ENCODE results near the gene ASB16.

The ASB16 gene

DNA sequence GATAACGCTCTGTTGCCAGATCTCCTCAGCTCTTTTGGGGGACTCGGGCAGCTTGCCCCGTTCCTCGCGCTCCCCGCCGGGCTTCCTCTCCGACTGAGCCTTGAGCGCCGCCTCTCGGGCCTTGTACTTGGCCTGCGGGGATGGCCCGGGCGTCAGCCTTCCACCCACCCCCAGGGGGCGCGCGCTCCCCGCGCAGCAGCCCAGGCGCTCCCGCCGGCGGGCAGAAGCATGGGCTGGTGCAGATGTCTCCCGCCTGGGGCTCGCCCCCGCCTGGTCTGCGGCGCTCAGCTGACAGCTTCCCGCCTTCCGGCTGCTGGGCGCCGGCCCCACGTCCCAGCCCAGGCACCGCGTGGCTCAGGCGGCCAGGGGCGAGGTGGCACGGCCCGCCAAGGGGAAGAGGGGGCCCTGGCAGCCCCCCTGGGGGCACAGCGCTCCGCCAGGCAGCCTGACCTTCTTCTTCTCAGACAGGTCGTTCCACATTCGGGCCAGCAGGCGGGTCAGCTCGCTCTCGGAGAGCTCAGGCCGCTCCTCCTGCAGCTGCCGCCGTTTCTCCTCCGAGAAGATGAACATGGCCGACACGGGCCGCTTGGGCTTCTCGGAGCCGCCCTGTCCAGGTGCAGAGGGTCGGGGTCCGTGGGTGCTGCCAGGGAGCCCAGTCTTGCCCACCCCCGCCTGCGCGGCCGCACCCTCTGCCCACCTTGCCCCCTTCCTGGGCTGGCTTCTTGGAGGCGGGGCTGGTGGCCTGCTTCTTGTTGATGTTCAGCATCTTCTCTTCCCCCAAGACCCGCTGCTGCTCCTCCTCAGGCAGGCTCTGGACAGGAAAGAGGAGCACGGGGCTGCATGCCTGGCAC is 40.1 kb downstream of the ASB16 start:
- TF ChIP-seq, protein P1, sequence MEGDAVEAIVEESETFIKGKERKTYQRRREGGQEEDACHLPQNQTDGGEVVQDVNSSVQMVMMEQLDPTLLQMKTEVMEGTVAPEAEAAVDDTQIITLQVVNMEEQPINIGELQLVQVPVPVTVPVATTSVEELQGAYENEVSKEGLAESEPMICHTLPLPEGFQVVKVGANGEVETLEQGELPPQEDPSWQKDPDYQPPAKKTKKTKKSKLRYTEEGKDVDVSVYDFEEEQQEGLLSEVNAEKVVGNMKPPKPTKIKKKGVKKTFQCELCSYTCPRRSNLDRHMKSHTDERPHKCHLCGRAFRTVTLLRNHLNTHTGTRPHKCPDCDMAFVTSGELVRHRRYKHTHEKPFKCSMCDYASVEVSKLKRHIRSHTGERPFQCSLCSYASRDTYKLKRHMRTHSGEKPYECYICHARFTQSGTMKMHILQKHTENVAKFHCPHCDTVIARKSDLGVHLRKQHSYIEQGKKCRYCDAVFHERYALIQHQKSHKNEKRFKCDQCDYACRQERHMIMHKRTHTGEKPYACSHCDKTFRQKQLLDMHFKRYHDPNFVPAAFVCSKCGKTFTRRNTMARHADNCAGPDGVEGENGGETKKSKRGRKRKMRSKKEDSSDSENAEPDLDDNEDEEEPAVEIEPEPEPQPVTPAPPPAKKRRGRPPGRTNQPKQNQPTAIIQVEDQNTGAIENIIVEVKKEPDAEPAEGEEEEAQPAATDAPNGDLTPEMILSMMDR (IDR thresholded peaks at IDR 0.05; ENCODE audit: control insufficient read depth, insufficient read depth, low read depth, low read length, missing control alignments), result peak; percentile 79

DNA sequence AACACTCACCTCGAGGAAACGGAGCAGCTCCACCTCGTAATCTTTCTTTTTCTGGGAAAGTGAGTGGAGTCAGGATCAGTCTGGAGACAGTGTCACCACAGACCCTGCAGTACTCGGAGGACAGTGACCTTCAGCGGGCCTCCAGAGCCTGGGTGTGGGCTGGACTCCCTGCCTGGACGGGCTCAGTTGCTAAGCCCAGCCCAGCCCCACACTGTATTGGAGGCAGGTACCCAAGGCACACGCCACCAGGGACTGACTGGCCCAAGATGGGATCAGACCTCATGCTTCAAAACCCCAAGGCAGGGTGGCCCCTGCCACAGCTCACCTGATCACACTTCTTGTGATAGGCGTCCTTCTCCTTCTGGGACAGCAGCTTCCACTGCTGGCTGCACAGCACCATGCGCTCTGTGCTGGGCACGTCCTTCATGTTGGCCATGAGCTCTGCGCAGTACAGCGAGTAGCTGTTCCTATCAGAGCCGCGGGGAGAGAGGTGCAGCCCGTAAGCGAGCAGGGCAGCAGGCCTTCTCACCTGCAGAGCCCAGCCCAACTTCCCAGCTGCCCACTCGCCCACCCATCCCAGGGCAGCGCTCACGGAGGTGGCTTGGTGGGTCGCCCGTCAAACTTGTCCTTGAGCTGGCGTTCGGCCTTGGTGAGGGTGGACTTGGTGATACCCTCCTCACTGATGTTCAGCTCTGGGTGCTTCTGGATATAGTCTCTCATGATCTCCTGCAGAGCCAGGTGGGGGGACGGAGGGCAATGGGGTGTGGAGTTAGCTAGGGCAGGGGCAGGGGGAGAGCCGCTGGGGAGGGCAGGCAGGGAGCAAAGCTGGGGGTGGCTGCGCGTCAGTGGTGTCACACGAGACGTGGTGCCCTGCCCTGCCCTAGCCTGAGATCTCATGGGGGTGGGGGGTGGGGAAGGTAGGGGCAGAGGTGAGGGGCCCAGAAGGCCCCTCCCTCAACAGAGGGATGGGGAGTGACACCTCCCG is 41.1 kb downstream of the ASB16 start:
- no peak for DNase-seq (ENCODE audit: low read depth)
- H3K4me3 ChIP-seq (ENCODE audit: control insufficient read depth, low read depth, low read length), result no peak overlapping the region
- TF ChIP-seq, protein P1 (IDR thresholded peaks at IDR 0.05; ENCODE audit: control insufficient read depth, insufficient read depth, low read depth, low read length, missing control alignments), result no peak

More for the DNA sequence above, 40.1 kb downstream of the ASB16 start:
- no peak overlapping the region for H3K4me3 ChIP-seq (ENCODE audit: control insufficient read depth, low read depth, low read length)
- no peak for DNase-seq (ENCODE audit: low read depth)

DNA sequence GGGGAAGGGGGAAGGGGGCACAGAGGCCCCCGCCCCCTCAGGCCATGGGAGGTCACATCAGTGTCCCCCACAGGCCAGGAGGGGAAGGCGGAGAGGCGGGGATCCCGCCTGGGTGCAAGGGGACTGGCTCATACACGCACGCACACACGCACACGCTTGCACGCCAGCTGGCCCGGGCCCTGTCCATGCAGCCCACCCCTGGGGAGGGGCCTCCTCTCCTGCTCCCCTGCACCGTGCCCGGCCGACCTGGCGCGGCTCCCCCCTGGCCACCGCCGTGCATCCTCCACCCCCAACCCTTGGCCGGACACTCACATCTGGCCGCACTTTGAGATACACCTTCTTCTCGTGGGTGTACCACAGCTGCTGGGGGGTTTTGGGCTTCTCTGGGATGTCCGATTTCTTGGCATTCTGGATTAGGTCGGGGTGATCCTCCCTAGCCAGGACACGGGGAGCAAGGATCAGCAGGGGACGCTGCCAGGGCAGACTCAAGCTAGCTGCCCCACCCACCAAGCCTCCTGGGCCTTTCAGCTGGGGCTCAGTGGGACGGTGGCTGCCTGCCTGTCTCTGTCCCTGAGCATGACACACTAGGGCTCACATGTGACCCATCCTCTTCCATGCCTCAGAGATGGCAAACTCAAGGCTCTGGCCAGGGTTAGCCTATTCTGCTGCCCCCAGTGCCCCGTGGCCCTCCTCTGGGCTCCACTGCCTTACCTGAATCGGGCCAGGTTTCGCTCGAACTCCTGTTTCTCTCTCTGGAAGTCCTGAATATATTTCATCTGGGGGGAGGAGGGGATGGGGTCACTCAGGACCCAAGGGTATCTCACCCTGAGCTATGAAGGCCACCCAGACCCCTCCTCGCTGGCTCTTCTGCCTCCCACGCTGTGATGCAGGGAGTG is 42.3 kb downstream of the ASB16 start:
- TF ChIP-seq, protein P1 (IDR thresholded peaks at IDR 0.05; ENCODE audit: control insufficient read depth, insufficient read depth, low read depth, low read length, missing control alignments), result no peak
- DNase-seq (ENCODE audit: low read depth), result no peak
- no peak overlapping the region for H3K4me3 ChIP-seq (ENCODE audit: control insufficient read depth, low read depth, low read length)

DNA sequence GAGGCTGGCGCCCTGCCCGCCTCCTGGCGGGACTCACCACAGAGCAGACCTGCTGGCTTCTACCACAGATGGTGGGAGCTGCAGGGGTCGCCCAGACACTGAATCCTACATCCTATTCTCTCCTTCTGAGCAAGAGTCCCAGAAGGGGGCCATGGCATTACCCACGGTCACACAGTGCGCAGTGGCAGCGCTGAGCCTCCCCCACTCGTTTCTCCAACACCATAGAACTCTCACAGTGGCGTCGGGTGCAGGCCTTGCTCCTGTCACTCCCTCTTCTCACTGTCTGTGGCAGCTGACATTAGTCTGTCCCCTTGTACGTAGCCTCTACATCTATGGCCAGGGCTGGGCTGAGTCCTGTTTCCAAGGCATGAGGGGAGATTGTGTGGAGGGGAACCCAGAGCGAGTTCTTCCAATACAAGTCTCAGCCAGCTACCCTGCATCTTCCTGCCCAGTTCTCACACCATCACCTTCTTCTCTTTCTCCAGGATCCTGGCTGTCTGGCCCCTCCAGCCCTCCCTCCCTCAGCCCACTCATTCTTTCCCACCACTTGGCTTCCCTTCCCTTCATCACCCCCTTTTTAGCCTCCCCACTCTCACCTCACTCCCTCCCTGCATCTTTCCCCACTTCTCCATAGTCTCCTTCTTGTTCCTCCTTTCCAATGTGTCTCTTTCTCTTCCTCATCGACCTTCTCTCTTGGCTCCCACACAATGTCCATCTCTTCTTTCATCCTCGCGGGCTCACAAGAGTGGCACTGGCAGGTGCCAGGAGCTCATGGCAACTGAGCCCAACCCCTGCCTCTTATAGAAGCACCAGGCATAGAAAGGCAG is 43.1 kb downstream of the ASB16 start:
- TF ChIP-seq, protein P1 (IDR thresholded peaks at IDR 0.05; ENCODE audit: control insufficient read depth, insufficient read depth, low read depth, low read length, missing control alignments), result no peak
- H3K4me3 ChIP-seq (ENCODE audit: control insufficient read depth, low read depth, low read length), result no peak overlapping the region
- no peak for DNase-seq (ENCODE audit: low read depth)

- H3K4me3 ChIP-seq (ENCODE audit: control insufficient read depth, low read depth, low read length), result no peak overlapping the region
- DNase-seq (ENCODE audit: low read depth), result no peak
- TF ChIP-seq, protein P1 (IDR thresholded peaks at IDR 0.05; ENCODE audit: control insufficient read depth, insufficient read depth, low read depth, low read length, missing control alignments), result no peak
These were observed 43.7 kb downstream of the ASB16 start for GRCh38 chr17:44214230-44214494.

Measured in AG09309 (cell line).